GM12878 (cell line): Measurements from ENCODE around the gene CALHM3. TPM values are rescaled to one million over a fixed set of nuclear protein-coding genes. Genes with fewer than 3 reads are reported as not detected.

Experiments
- ATAC-seq: fragments of 200-7000 bp; cut with Tn5 transposase; 3 replicates; pipeline ENCODE4 v1.9.1; 2020; ENCODE audit warnings: mild to moderate bottlenecking, moderate library complexity
- BruUV-seq: library from RNA; stranded (reverse); fragments of 400-500 nt; replicated peaks from 2 replicates; lab custom pipeline; 2021; lab: Mats Ljungman, UMichigan
- CTCF ChIA-PET: fragments of 300-600 bp; sonication (Branson Sonifier 250); formaldehyde crosslinking; extraction: SDS; loops from one replicate; lab custom pipeline; 2021; ENCODE audit warnings: inconsistent platforms; lab: Yijun Ruan, JAX
- POLR2A ChIA-PET: fragments of 350-600 bp; formaldehyde crosslinking; extraction: SDS; loops from one replicate; lab custom pipeline; 2021; ENCODE audit warnings: inconsistent platforms; lab: Charles Lee
- RAD21 ChIA-PET: fragments of 300-600 bp; sonication (Branson Sonifier 250); formaldehyde crosslinking; loops from one replicate; lab custom pipeline; 2023; ENCODE audit warnings: antibody characterized with exemption; ENCODE audit not compliant: unreplicated experiment; lab: Charles Lee
- SMC1A ChIA-PET: fragments of 300-600 bp; sonication (Branson Sonifier 250); formaldehyde crosslinking; loops from one replicate; lab custom pipeline; 2023; ENCODE audit not compliant: unreplicated experiment, uncharacterized antibody; lab: Charles Lee
- DNase-seq: peaks from one replicate; pipeline ENCODE4 v3.0.0-alpha.2; 2011; ENCODE audit warnings: low read depth, low spot score
- FAIRE-seq: peaks from 3 replicates; lab custom pipeline; 2011; peaks lifted over from hg19 to GRCh38; lab: Jason Lieb, UNC
- H2AFZ ChIP-seq: 2 replicates; pipeline ENCODE4 v1.6.0; 2011; ENCODE audit warnings: low read depth, low read length, control low read depth; ENCODE audit not compliant: control insufficient read depth
- H3K27ac ChIP-seq: 2 replicates; pipeline ENCODE4 v1.5.1; 2011; ENCODE audit warnings: control low read depth; ENCODE audit not compliant: control insufficient read depth, insufficient read depth
- H3K27me3 ChIP-seq, 2 experiments: replicated peaks in 1 of 2; 2 replicates each; pipeline versions ENCODE4 v1.6.0 to v1.6.1; 2011; ENCODE audit warnings: low read length in 1 of 2; ENCODE audit not compliant: control insufficient read depth in 2 of 2, insufficient read depth in 2 of 2
- H3K36me3 ChIP-seq, 2 experiments: 2 replicates each; pipeline ENCODE4 v1.5.1; 2011; ENCODE audit warnings: low read length in 1 of 2; ENCODE audit not compliant: control insufficient read depth in 2 of 2, insufficient read depth in 2 of 2
- H3K4me1 ChIP-seq: 2 replicates; pipeline ENCODE4 v1.6.1; 2011; ENCODE audit warnings: mild to moderate bottlenecking, low read length, moderate library complexity, mixed read lengths; ENCODE audit not compliant: control insufficient read depth, insufficient read depth
- H3K4me2 ChIP-seq: 2 replicates; pipeline ENCODE4 v1.6.0; 2011; ENCODE audit warnings: control low read depth; ENCODE audit not compliant: control insufficient read depth, insufficient read depth
- H3K4me3 ChIP-seq: fragments of 200-600 bp; sonication (generic); 2 replicates; pipeline ENCODE4 v1.5.1; 2016
- H3K79me2 ChIP-seq: 2 replicates; pipeline ENCODE4 v1.6.0; 2011; ENCODE audit warnings: low read length; ENCODE audit not compliant: control insufficient read depth, insufficient read depth
- H3K9ac ChIP-seq: 2 replicates; pipeline ENCODE4 v1.8.0; 2011; ENCODE audit warnings: low read length, control low read depth, mixed read lengths; ENCODE audit not compliant: control insufficient read depth, insufficient read depth
- H3K9me3 ChIP-seq: replicated peaks from 3 replicates; pipeline ENCODE4 v1.5.1; 2011; ENCODE audit warnings: mild to moderate bottlenecking, low read length; ENCODE audit not compliant: control insufficient read depth, insufficient read depth
- H4K20me1 ChIP-seq: 2 replicates; pipeline ENCODE4 v1.6.0; 2011; ENCODE audit not compliant: control insufficient read depth, insufficient read depth
- ASH2L ChIP-seq: fragments of 300-600, 200-600 bp; sonication (generic); IDR thresholded peaks from 2 replicates; pipeline ENCODE4 v1.6.1; 2017; ENCODE audit warnings: low read depth, mild to moderate bottlenecking, borderline replicate concordance
- CTCF ChIP-seq, 3 experiments: IDR thresholded peaks in 2 of 3; conservative IDR thresholded peaks in 1 of 3; 2 replicates each; pipeline ENCODE4 v1.5.1; 2011; ENCODE audit warnings: low read depth in 3 of 3, low read length in 3 of 3, mild to moderate bottlenecking in 3 of 3, control low read depth in 2 of 3, moderate library complexity in 2 of 3, inconsistent platforms in 1 of 3, mixed read lengths in 1 of 3; ENCODE audit not compliant: control insufficient read depth in 2 of 3, insufficient read depth in 1 of 3; ENCODE audit errors: extremely low read depth in 1 of 3
- ESRRA ChIP-seq: IDR thresholded peaks from 2 replicates; pipeline ENCODE4 v1.6.1; 2012; ENCODE audit warnings: mild to moderate bottlenecking, low read length, improper control_type of control experiment
- LARP7 ChIP-seq: fragments of 450-650 bp; IDR thresholded peaks from 2 replicates; pipeline ENCODE4 v1.6.1; 2017; ENCODE audit warnings: mild to moderate bottlenecking
- NFYB ChIP-seq: IDR thresholded peaks from 2 replicates; pipeline ENCODE4 v1.6.1; 2011; ENCODE audit warnings: low read depth, mild to moderate bottlenecking, low read length, improper control_type of control experiment, moderate library complexity; ENCODE audit not compliant: insufficient read depth
- PAX8 ChIP-seq: fragments of 450-650 bp; IDR thresholded peaks from 2 replicates; pipeline ENCODE4 v1.6.1; 2017; ENCODE audit warnings: mild to moderate bottlenecking, moderate library complexity
- POLR2AphosphoS5 ChIP-seq: IDR thresholded peaks from 2 replicates; pipeline ENCODE4 v1.6.1; 2011; ENCODE audit warnings: mild to moderate bottlenecking, low read length, inconsistent platforms
- RB1 ChIP-seq: fragments of 450-650 bp; formaldehyde crosslinking; IDR thresholded peaks from 2 replicates; pipeline ENCODE4 v1.6.1; 2017; ENCODE audit warnings: mild to moderate bottlenecking, borderline replicate concordance
- RFX5 ChIP-seq: IDR thresholded peaks from 2 replicates; pipeline ENCODE4 v1.6.1; 2011; ENCODE audit warnings: low read depth, low read length, improper control_type of control experiment
- SMC3 ChIP-seq: IDR thresholded peaks from 2 replicates; pipeline ENCODE4 v1.6.1; 2011; ENCODE audit warnings: low read length, improper control_type of control experiment, borderline replicate concordance
- SREBF1 ChIP-seq: IDR thresholded peaks from 2 replicates; pipeline ENCODE4 v1.6.1; 2012; ENCODE audit warnings: mild to moderate bottlenecking, low read length
- TARDBP ChIP-seq: IDR thresholded peaks from 2 replicates; pipeline ENCODE4 v1.6.1; 2016; ENCODE audit warnings: borderline replicate concordance
- ZNF217 ChIP-seq: fragments of 450-650 bp; IDR thresholded peaks from 2 replicates; pipeline ENCODE4 v1.6.1; 2017; ENCODE audit warnings: antibody characterized with exemption, mild to moderate bottlenecking
- ZNF274 ChIP-seq: IDR thresholded peaks from one replicate; pipeline ENCODE4 v1.8.0; 2011; ENCODE audit not compliant: insufficient read length, insufficient read depth
- WGBS: methylation state at CpG from one replicate; pipeline ENCODE4 v1.1.6; 2016; ENCODE audit warnings: low lambda C conversion rate; ENCODE audit not compliant: insufficient replicate concordance, insufficient coverage; ENCODE audit errors: missing lambda C conversion rate; 5-methylcytosine and 5-hydroxymethylcytosine counted together
- in situ Hi-C: fragments of 300-500 bp; cut with MboI; formaldehyde crosslinking; loops from 9 replicates; pipeline ENCODE4 v1.14.3; 2018; ENCODE audit warnings: mixed read lengths
- intact Hi-C: fragments of 100-400 bp; cut with micrococcal nuclease; formaldehyde crosslinking; loops from one replicate; pipeline ENCODE4 v1.14.2; 2022; ENCODE audit not compliant: unreplicated experiment
- polyA plus RNA-seq, 11 experiments: library from polyadenylated mRNA; depleted of rRNA in 4 of 11; unstranded in 6 of 11; stranded (reverse) in 5 of 11; fragments of >200 nt; fragmentation: Nextera tagmentation in 4 of 11; fragmentation: Illumina TruSeq in 1 of 11; extraction: Ambion mirVana in 4 of 11; extraction: Trizol in 1 of 11; gene quantifications; 1 replicate in 1 of 11; 2 replicates in 10 of 11; pipeline versions ENCODE4 v1.2.1 to v1.2.3, GENCODE V29; 2011 to 2016; ENCODE audit warnings: inconsistent platforms in 2 of 11, missing spikeins in 2 of 11, low read depth in 1 of 11
- total RNA-seq, 4 experiments: library from RNA; depleted of rRNA in 3 of 4; stranded (reverse); fragments of >200 nt in 3 of 4; fragmentation: Illumina TruSeq in 1 of 4; extraction: Trizol in 1 of 4; gene quantifications; 2 replicates each; pipeline versions ENCODE4 v1.2.1 to v1.2.3, GENCODE V29; 2013 to 2021

Gene CALHM3
- total and polyA plus RNA-seq, 10 of the 15 experiments (the other 5 are each of a cell fraction or from before 2014, with no cell fraction given): 0.03 to 0.42 (median 0.11) TPM; not detected in 5

- Histone ChIP-seq H3K4me3 (no peak overlapping the region), H2AFZ (no peak overlapping the region), H3K79me2 (no peaks in the 10 kb centered on the region), H3K4me2 (no peak overlapping the region), H4K20me1 (no peaks in the 10 kb centered on the region), H3K27ac (no peak overlapping the region), H3K36me3 (no peaks in the 10 kb centered on the region), H3K9me3 (no peaks in the 10 kb centered on the region; the same call in 2 of the 3 replicates), H3K9ac (no peak overlapping the region), H3K27me3 (peaks cover 0 to 2% of the 10 kb centered on the region in 2 experiments; a peak in 1 of 4 replicates), H3K4me1 (no peaks in the 10 kb centered on the region)
- no peak for DNase-seq
- no TSS peak for BruUV-seq
- no peak for ATAC-seq
- in situ Hi-C loops: no loop called here
- TF ChIP-seq ZNF217 (no peak), ESRRA (no peak), SREBF1 (no peak), CTCF (IDR thresholded peaks at IDR 0.05 in 2 of 3, conservative IDR thresholded peaks at IDR 0.05 in 1 of 3; ENCODE audit: control insufficient read depth in 2 of 3, extremely low read depth in 1 of 3, insufficient read depth in 1 of 3, low read depth in 3 of 3, low read length in 3 of 3) (no peak), POLR2AphosphoS5 (no peak)
- ChIA-PET POLR2A (interaction anchor here (0.6 kb wide), 1 partner anchor 1302 kb away, joined by 3 read pairs; no protein-coding TSS in a partner anchor), RAD21 (no interaction called here), CTCF (no interaction called here), SMC1A (no interaction called here)
- intact Hi-C loops: no loop called here
- FAIRE-seq: no peak
These were observed 46.9 kb upstream of the CALHM3 start for GRCh38 chr10:103525901-103526300.

- no peak for FAIRE-seq
- Histone ChIP-seq H3K9me3 (no peaks in the 10 kb centered on the region; the same call in 2 of the 3 replicates), H3K4me2 (no peak overlapping the region), H4K20me1 (no peaks in the 10 kb centered on the region), H3K27ac (no peak overlapping the region), H3K4me3 (no peak overlapping the region), H3K36me3 (no peaks in the 10 kb centered on the region), H3K4me1 (no peaks in the 10 kb centered on the region), H2AFZ (no peak overlapping the region), H3K9ac (no peak overlapping the region), H3K79me2 (no peaks in the 10 kb centered on the region), H3K27me3 (peaks cover 0 to 2% of the 10 kb centered on the region in 2 experiments; a peak in 1 of 4 replicates)
- 37% methylated on average over 4 of the region's 4 CpGs for WGBS
- TF ChIP-seq SMC3 (no peak), LARP7 (no peak), ESRRA (no peak), RB1 (no peak), PAX8 (no peak), NFYB (no peak), ASH2L (no peak), RFX5 (no peak), TARDBP (no peak), ZNF274 (no peak)
- no peak for DNase-seq
- SMC1A ChIA-PET: no interaction called here
- CTCF ChIA-PET: no interaction called here
- no peak for ATAC-seq
- BruUV-seq: no TSS peak
- in situ Hi-C loops: no loop called here
- RAD21 ChIA-PET: no interaction called here
- intact Hi-C loops: no loop called here
- POLR2A ChIA-PET: interaction anchor here (0.5 kb wide), 1 partner anchor 9 kb away, joined by 4 read pairs; no protein-coding TSS in a partner anchor
These were observed 44.6 kb upstream of the CALHM3 start for GRCh38 chr10:103523683-103524082.
